Measurements from ENCODE around the gene PLN.
A peak's percentile ranks its signal among the peaks of the same experiment; 100 is the strongest.

- TF ChIP-seq POLR2A (IDR thresholded peaks at IDR 0.05) (no peak), CTCF (IDR thresholded peaks at IDR 0.05) (peak; percentile 42 to 71 (median 58)), EP300 (IDR thresholded peaks at IDR 0.05) (no peak)
These were observed 32.7 kb downstream of the PLN start for GRCh38 chr6:118580585-118581419.

Data from sigmoid colon (tissue), 4 donors.